GM12874 (cell line): ENCODE measurements around the gene GLT8D1.

Experiments
- CTCF ChIP-seq: IDR thresholded peaks from 2 replicates; pipeline ENCODE4 v1.5.1; 2011; ENCODE audit warnings: low read depth, mild to moderate bottlenecking, control low read depth, low read length, moderate library complexity; ENCODE audit not compliant: insufficient read depth

The GLT8D1 gene

GRCh38 chr3:52733256-52733891 lies 27.8 kb upstream of the GLT8D1 start:
- no peak for TF ChIP-seq CTCF

GRCh38 chr3:52731590-52731989 lies 26.0 kb upstream of the GLT8D1 start:
- no peak for TF ChIP-seq CTCF

GRCh38 chr3:52730681-52731080 lies 25.1 kb upstream of the GLT8D1 start:
- no peak for TF ChIP-seq CTCF

GRCh38 chr3:52724511-52724910 lies 18.9 kb upstream of the GLT8D1 start:
- TF ChIP-seq CTCF: no peak

GRCh38 chr3:52723935-52724334 lies 18.3 kb upstream of the GLT8D1 start:
- TF ChIP-seq CTCF: no peak

GRCh38 chr3:52722491-52722890 lies 16.9 kb upstream of the GLT8D1 start:
- no peak for TF ChIP-seq CTCF

GRCh38 chr3:52721730-52722008 lies 16.1 kb upstream of the GLT8D1 start:
- TF ChIP-seq CTCF: no peak
